NB4 (cell line): ENCODE data around the gene SATB2.

Source experiments
- DNase-seq: peaks from one replicate; pipeline ENCODE4 v3.0.0; 2010; ENCODE audit warnings: low read depth
- H3K4me3 ChIP-seq: one replicate; pipeline ENCODE4 v1.5.1; 2011; ENCODE audit warnings: mild to moderate bottlenecking, low read depth, low read length, moderate library complexity
- CTCF ChIP-seq: IDR thresholded peaks from one replicate; pipeline ENCODE4 v1.5.1; 2012; ENCODE audit warnings: low read depth, low read length
- MAX ChIP-seq: IDR thresholded peaks from 2 replicates; pipeline ENCODE4 v1.6.1; 2011; ENCODE audit warnings: low read depth, low read length
- MYC ChIP-seq: IDR thresholded peaks from 2 replicates; pipeline ENCODE4 v1.6.1; 2011; ENCODE audit warnings: low read depth, low read length
- POLR2A ChIP-seq: IDR thresholded peaks from 2 replicates; pipeline ENCODE4 v1.6.1; 2011; ENCODE audit warnings: mild to moderate bottlenecking; ENCODE audit not compliant: insufficient read length; ENCODE audit errors: extremely low read depth

The SATB2 gene

GRCh38 chr2:199325881-199326280 lies 131.9 kb downstream of the SATB2 start:
- DNase-seq = no peak
- TF ChIP-seq POLR2A (no peak), CTCF (no peak), MAX (no peak), MYC (no peak)
- no peak overlapping the region for H3K4me3 ChIP-seq

- no peak for DNase-seq
- H3K4me3 ChIP-seq = no peak overlapping the region
- no peak for TF ChIP-seq MYC
- no peak for TF ChIP-seq MAX
- TF ChIP-seq POLR2A = no peak
- no peak for TF ChIP-seq CTCF
These were observed 135.6 kb downstream of the SATB2 start for GRCh38 chr2:199322151-199322550.

- DNase-seq = no peak
- TF ChIP-seq CTCF = no peak
- TF ChIP-seq POLR2A = no peak
- TF ChIP-seq MAX = no peak
- no peak for TF ChIP-seq MYC
These were observed 140.1 kb downstream of the SATB2 start for GRCh38 chr2:199317646-199318045.

GRCh38 chr2:199316851-199317250 lies 140.9 kb downstream of the SATB2 start:
- TF ChIP-seq CTCF = no peak
- TF ChIP-seq POLR2A = no peak
- no peak for TF ChIP-seq MAX
- TF ChIP-seq MYC = no peak
- no peak overlapping the region for H3K4me3 ChIP-seq
- no peak for DNase-seq

More at GRCh38 chr2:199317646-199318045, 140.1 kb downstream of the SATB2 start:
- no peak overlapping the region for H3K4me3 ChIP-seq

- no peak for TF ChIP-seq POLR2A
- TF ChIP-seq MAX = no peak
- TF ChIP-seq CTCF = no peak
- no peak for TF ChIP-seq MYC
- peak; percentile 51 for DNase-seq
- H3K4me3 ChIP-seq = no peak overlapping the region
These were observed 142.2 kb downstream of the SATB2 start for GRCh38 chr2:199315299-199316179.

GRCh38 chr2:199312931-199313330 lies 144.8 kb downstream of the SATB2 start:
- TF ChIP-seq POLR2A = no peak
- no peak for TF ChIP-seq MAX
- no peak for TF ChIP-seq MYC
- no peak for TF ChIP-seq CTCF
- no peak overlapping the region for H3K4me3 ChIP-seq
- DNase-seq = no peak
